B cell (primary cell): Measurements from ENCODE around the gene RNF212. TPM values are rescaled to one million over a fixed set of nuclear protein-coding genes. Genes with fewer than 3 reads are reported as not detected.

ENCODE experiments used
- ATAC-seq: fragments of 200-7000 bp; cut with Tn5 transposase; one replicate; pipeline ENCODE4 v1.10.0; 2021; ENCODE audit warnings: low read depth, mild to moderate bottlenecking, moderate number of reproducible peaks, moderate library complexity
- CTCF ChIA-PET: fragments of 350-600 bp; sonication (Branson Sonifier 250); formaldehyde crosslinking; loops from one replicate; lab custom pipeline; 2021; ENCODE audit warnings: antibody characterized with exemption, inconsistent platforms; lab: Charles Lee
- POLR2A ChIA-PET: fragments of 350-600 bp; sonication (Branson Sonifier 250); formaldehyde crosslinking; loops from one replicate; lab custom pipeline; 2021; ENCODE audit warnings: antibody characterized with exemption; lab: Charles Lee
- DNase-seq: peaks from one replicate; pipeline ENCODE4 v3.0.0; 2013
- H2AFZ ChIP-seq: 2 replicates; pipeline ENCODE4 v1.6.1; 2012; ENCODE audit warnings: mild to moderate bottlenecking, low read depth, low read length; ENCODE audit not compliant: insufficient read depth, poor library complexity, severe bottlenecking
- H3K27ac ChIP-seq, 2 donors: 1 replicate in 1 of 2; 2 replicates in 1 of 2; pipeline ENCODE4 v1.5.1; 2012 to 2013; ENCODE audit warnings: low read length in 2 of 2, mild to moderate bottlenecking in 2 of 2, moderate library complexity in 1 of 2
- H3K27me3 ChIP-seq, 4 experiments: fragments of 200-600 bp in 1 of 4; sonication (generic) in 1 of 4; replicated peaks in 1 of 4; 1 replicate in 2 of 4; 2 replicates in 2 of 4; pipeline versions ENCODE4 v1.6.1 to v1.7.0; 2013 to 2016; ENCODE audit warnings: low read length in 3 of 4, mild to moderate bottlenecking in 2 of 4, mixed read lengths in 1 of 4, moderate library complexity in 1 of 4; ENCODE audit not compliant: insufficient read depth in 4 of 4, control insufficient read depth in 3 of 4; ENCODE audit errors: control extremely low read depth in 1 of 4
- H3K36me3 ChIP-seq, 2 experiments: replicated peaks in 1 of 2; 1 replicate in 1 of 2; 2 replicates in 1 of 2; pipeline versions ENCODE4 v1.6.1 to v1.7.1; 2013; ENCODE audit warnings: low read length in 1 of 2; ENCODE audit not compliant: insufficient read depth in 2 of 2, control insufficient read depth in 1 of 2; ENCODE audit errors: control extremely low read depth in 1 of 2, extremely low read depth in 1 of 2
- H3K4me1 ChIP-seq, 2 donors: fragments of 200-600 bp in 1 of 2; sonication (generic) in 1 of 2; 1 replicate in 1 of 2; 2 replicates in 1 of 2; pipeline versions ENCODE4 v1.5.1 to v1.6.1; 2013 to 2017; ENCODE audit warnings: low read length in 2 of 2; ENCODE audit not compliant: control insufficient read depth in 2 of 2, insufficient read depth in 2 of 2
- H3K4me2 ChIP-seq: replicated peaks from 2 replicates; pipeline ENCODE3; 2012; ENCODE audit warnings: mild to moderate bottlenecking, low read depth, low read length; ENCODE audit not compliant: poor library complexity, severe bottlenecking
- H3K4me3 ChIP-seq, 5 experiments: fragments of 200-600 bp in 1 of 5; sonication (generic) in 1 of 5; 1 replicate in 3 of 5; 2 replicates in 2 of 5; pipeline versions ENCODE4 v1.5.1 to v1.7.0; 2011 to 2016; ENCODE audit warnings: low read length in 4 of 5, mild to moderate bottlenecking in 4 of 5, low read depth in 2 of 5, control low read depth in 1 of 5, moderate library complexity in 1 of 5; ENCODE audit not compliant: insufficient read depth in 1 of 5; ENCODE audit errors: control extremely low read depth in 1 of 5, extremely low read depth in 1 of 5
- H3K79me2 ChIP-seq: fragments of 200-600 bp; sonication (generic); one replicate; pipeline ENCODE4 v1.6.0; 2016; ENCODE audit warnings: low read length; ENCODE audit not compliant: control insufficient read depth, insufficient read depth
- H3K9ac ChIP-seq: fragments of 200-600 bp; sonication (generic); 2 replicates; pipeline ENCODE4 v1.6.1; 2017; ENCODE audit warnings: mild to moderate bottlenecking, low read length, moderate library complexity
- H3K9me3 ChIP-seq, 3 donors: one replicate each; pipeline versions ENCODE4 v1.6.1 to v1.7.1; 2013; ENCODE audit warnings: low read length in 2 of 3; ENCODE audit not compliant: control insufficient read depth in 2 of 3, insufficient read depth in 1 of 3; ENCODE audit errors: control extremely low read depth in 1 of 3
- H4K20me1 ChIP-seq: 2 replicates; pipeline ENCODE4 v1.6.0; 2012; ENCODE audit warnings: mild to moderate bottlenecking, low read length; ENCODE audit not compliant: insufficient read depth, control insufficient read depth, poor library complexity, severe bottlenecking
- H3K27ac Mint-ChIP-seq: one replicate; pipeline ENCODE4 v1.8.0; 2021; ENCODE audit warnings: mixed read lengths
- H3K27me3 Mint-ChIP-seq: one replicate; pipeline ENCODE4 v1.8.0; 2021; ENCODE audit warnings: mixed read lengths
- H3K4me1 Mint-ChIP-seq: one replicate; pipeline ENCODE4 v1.8.0; 2021; ENCODE audit warnings: mixed read lengths
- H3K4me3 Mint-ChIP-seq: one replicate; pipeline ENCODE4 v1.8.0; 2021; ENCODE audit warnings: mixed read lengths
- H3K9me3 Mint-ChIP-seq: one replicate; pipeline ENCODE4 v1.8.0; 2022; ENCODE audit warnings: mixed read lengths; ENCODE audit not compliant: insufficient read depth
- EZH2 ChIP-seq: IDR thresholded peaks from 2 replicates; pipeline ENCODE4 v1.6.1; 2012; ENCODE audit warnings: borderline replicate concordance, low read depth, mild to moderate bottlenecking, moderate library complexity, low read length; ENCODE audit not compliant: insufficient read depth, poor library complexity, severe bottlenecking
- WGBS: methylation state at CpG from one replicate; pipeline ENCODE4 v1.1.5; 2013; ENCODE audit warnings: missing lambda C conversion rate; ENCODE audit not compliant: insufficient coverage; 5-methylcytosine and 5-hydroxymethylcytosine counted together
- intact Hi-C: fragments of 100-400 bp; cut with micrococcal nuclease; formaldehyde crosslinking; loops from one replicate; pipeline ENCODE4 v1.10.0; 2022
- polyA plus RNA-seq: library from polyadenylated mRNA; depleted of rRNA; stranded (reverse); fragments of >200 nt; gene quantifications from 2 replicates; pipeline ENCODE4 v1.2.3, GENCODE V29; 2012
- total RNA-seq, 2 donors: library from RNA; stranded (reverse); fragments of 120-200 nt in 1 of 2; gene quantifications; 1 replicate in 1 of 2; 2 replicates in 1 of 2; pipeline versions ENCODE4 v1.2.3 to v1.2.4, GENCODE V29; 2013 to 2022
- TF ChIP-seq, protein P1 (sequence below): fragments of 200-600 bp; IDR thresholded peaks from one replicate; pipeline ENCODE4 v1.8.0; 2022; ENCODE audit warnings: antibody characterized with exemption, mild to moderate bottlenecking

The RNF212 gene
- total and polyA plus RNA-seq, 2 donors (not counting 1 experiment from before 2014, with no cell fraction given) = 2.1 to 5.9 TPM

DNA sequence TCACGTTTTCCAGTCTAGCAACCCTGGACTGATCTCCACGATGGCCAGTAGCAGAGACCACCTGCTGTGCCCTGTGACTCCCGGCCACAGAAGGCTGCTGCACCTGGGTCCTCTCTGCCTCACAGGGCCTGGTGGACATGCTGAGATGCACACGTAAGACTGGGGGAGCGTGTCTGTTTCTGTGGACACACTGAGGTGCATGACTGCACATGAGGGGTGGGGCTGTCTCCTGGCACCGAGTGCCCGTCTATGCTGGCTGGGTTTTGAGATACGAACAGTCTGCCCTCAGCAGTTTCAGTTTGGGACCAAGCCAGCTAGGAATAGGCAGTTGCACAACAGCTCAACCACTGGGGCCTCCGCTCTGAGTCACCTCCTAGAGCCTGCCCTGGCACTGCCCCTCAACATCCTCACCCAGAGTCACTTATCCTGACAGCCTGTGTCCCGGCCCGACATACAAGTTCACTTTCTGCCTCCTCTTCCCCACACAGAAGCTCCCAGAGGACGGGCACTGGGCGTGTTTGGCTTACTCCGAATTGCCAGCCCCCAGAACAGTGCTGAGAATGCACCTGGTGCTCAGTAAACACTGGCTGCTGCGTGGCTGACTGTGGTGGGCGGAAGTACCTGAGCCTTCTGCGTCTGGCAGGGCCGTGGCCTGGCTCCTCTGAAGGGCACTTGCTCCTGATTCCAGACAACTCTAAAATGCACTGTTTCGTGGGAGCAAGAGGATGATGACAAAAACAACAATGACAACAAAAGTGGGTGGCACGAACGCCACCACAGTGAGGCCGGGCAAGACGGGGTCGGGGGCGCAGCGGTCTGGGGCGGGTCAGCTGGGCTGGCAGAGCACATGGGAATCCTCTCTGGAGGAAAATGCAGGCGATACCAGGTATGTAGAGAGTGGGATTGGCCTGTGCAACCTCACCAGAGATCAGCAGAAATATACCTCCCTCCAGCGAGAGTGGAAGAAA, 30.9 kb downstream of the RNF212 start:
- 51% methylated on average over 26 of the region's 29 CpGs for WGBS
- H4K20me1 ChIP-seq = no peaks in the 10 kb centered on the region
- Mint-ChIP-seq H3K27me3 (peaks cover 39% of the 10 kb centered on the region), H3K4me1 (peaks cover 18% of the 10 kb centered on the region), H3K4me3 (peak overlapping the region; percentile 55), H3K27ac (peak overlapping the region; percentile 56), H3K9me3 (peaks cover under 1% of the 10 kb centered on the region)
- H3K9ac ChIP-seq = no peak overlapping the region
- peaks cover 13 to 15% of the 10 kb centered on the region in 2 donors for H3K4me1 ChIP-seq
- ATAC-seq (peak; percentile 82), DNase-seq (peak; percentile 32)
- CTCF ChIA-PET = no interaction called here
- no peak for TF ChIP-seq EZH2
- TF ChIP-seq, protein P1, sequence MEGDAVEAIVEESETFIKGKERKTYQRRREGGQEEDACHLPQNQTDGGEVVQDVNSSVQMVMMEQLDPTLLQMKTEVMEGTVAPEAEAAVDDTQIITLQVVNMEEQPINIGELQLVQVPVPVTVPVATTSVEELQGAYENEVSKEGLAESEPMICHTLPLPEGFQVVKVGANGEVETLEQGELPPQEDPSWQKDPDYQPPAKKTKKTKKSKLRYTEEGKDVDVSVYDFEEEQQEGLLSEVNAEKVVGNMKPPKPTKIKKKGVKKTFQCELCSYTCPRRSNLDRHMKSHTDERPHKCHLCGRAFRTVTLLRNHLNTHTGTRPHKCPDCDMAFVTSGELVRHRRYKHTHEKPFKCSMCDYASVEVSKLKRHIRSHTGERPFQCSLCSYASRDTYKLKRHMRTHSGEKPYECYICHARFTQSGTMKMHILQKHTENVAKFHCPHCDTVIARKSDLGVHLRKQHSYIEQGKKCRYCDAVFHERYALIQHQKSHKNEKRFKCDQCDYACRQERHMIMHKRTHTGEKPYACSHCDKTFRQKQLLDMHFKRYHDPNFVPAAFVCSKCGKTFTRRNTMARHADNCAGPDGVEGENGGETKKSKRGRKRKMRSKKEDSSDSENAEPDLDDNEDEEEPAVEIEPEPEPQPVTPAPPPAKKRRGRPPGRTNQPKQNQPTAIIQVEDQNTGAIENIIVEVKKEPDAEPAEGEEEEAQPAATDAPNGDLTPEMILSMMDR = no peak
- H3K4me2 ChIP-seq = peak overlapping the region; percentile 36
- no peaks in the 10 kb centered on the region for H3K36me3 ChIP-seq
- peaks cover 0 to 19% (median 1%) of the 10 kb centered on the region in 4 experiments for H3K27me3 ChIP-seq
- intact Hi-C loops = no loop called here
- peaks cover 0 to 18% (median 0%) of the 10 kb centered on the region in 3 donors for H3K9me3 ChIP-seq
- POLR2A ChIA-PET = no interaction called here
- H2AFZ ChIP-seq = peak overlapping the region; percentile 40
- H3K79me2 ChIP-seq = no peaks in the 10 kb centered on the region
- H3K4me3 ChIP-seq = no peak overlapping the region
- H3K27ac ChIP-seq = no peak overlapping the region

DNA sequence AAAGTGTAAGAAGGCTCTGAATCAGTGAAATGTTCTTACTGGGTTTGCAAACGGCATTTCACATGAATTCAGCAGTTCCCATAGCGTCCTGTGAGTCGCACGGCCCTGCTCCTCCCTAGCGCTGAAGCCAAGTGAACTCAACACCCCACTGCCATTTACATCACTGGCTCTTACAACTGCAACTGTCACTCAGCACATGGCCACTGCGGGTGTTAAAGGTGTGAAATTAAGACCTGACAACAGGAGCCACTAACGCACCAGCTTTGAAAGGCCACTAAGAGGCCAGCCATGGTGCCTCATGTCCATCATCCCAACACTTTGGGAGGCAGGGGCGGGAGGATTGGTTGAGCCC, 31.7 kb downstream of the RNF212 start:
- TF ChIP-seq EZH2 = no peak
- TF ChIP-seq, protein P1 = no peak
- no peaks in the 10 kb centered on the region for H4K20me1 ChIP-seq
- H3K9me3 Mint-ChIP-seq = no peaks in the 10 kb centered on the region
- H3K4me1 ChIP-seq = peaks cover 13 to 15% of the 10 kb centered on the region in 2 donors
- CTCF ChIA-PET = no interaction called here
- POLR2A ChIA-PET = no interaction called here
- H3K9ac ChIP-seq = no peak overlapping the region
- intact Hi-C loops = no loop called here
- H3K36me3 ChIP-seq = no peaks in the 10 kb centered on the region
- peaks cover 0 to 19% (median 1%) of the 10 kb centered on the region in 4 experiments for H3K27me3 ChIP-seq
- no peak overlapping the region for H3K4me3 ChIP-seq
- peaks cover 44% of the 10 kb centered on the region for H3K27me3 Mint-ChIP-seq
- H3K27ac Mint-ChIP-seq = no peak overlapping the region
- WGBS = 98% methylated on average over 7 of the region's 8 CpGs
- H2AFZ ChIP-seq = no peak overlapping the region
- H3K27ac ChIP-seq = no peak overlapping the region
- H3K4me2 ChIP-seq = peak overlapping the region; percentile 36
- no peaks in the 10 kb centered on the region for H3K79me2 ChIP-seq
- H3K4me1 Mint-ChIP-seq = peaks cover 18% of the 10 kb centered on the region
- peak overlapping the region; percentile 55 for H3K4me3 Mint-ChIP-seq
- DNase-seq (no peak), ATAC-seq (no peak)
- H3K9me3 ChIP-seq = peaks cover 0 to 15% (median 0%) of the 10 kb centered on the region in 3 donors
